Caco-2 (cell line): ENCODE data around the gene PROM2. TPM values are rescaled to one million over a fixed set of nuclear protein-coding genes. Genes with fewer than 3 reads are reported as not detected.

Experiments
- BruUV-seq: library from RNA; stranded (reverse); fragments of 400-500 nt; replicated peaks from 2 replicates; lab custom pipeline; 2021; lab: Mats Ljungman, UMichigan
- CTCF ChIA-PET: fragments of 300-600 bp; sonication (Branson Sonifier 250); formaldehyde crosslinking; loops from one replicate; lab custom pipeline; 2022; ENCODE audit warnings: antibody characterized with exemption; lab: Charles Lee
- POLR2A ChIA-PET: fragments of 300-600 bp; sonication (Branson Sonifier 250); formaldehyde crosslinking; loops from one replicate; lab custom pipeline; 2022; ENCODE audit warnings: antibody characterized with exemption; lab: Charles Lee
- DNase-seq, 2 experiments: peaks; one replicate each; pipeline versions ENCODE4 v3.0.0 to v3.0.0-alpha.2; 2020 to 2022
- H3K27me3 ChIP-seq: replicated peaks from 2 replicates; pipeline ENCODE4 v1.6.0; 2011; ENCODE audit warnings: low read length; ENCODE audit not compliant: control insufficient read depth, insufficient read depth
- H3K36me3 ChIP-seq: 2 replicates; pipeline ENCODE4 v1.5.1; 2011; ENCODE audit warnings: low read length; ENCODE audit not compliant: control insufficient read depth, insufficient read depth
- H3K4me1 ChIP-seq: fragments of 250-450 bp; sonication (Bioruptor Pico); 2 replicates; pipeline ENCODE4 v1.5.1; 2020; ENCODE audit warnings: mild to moderate bottlenecking
- H3K4me3 ChIP-seq: 2 replicates; pipeline ENCODE4 v1.5.1; 2011; ENCODE audit warnings: low read depth, mild to moderate bottlenecking, control low read depth, low read length
- H3K9me3 ChIP-seq: fragments of 250-450 bp; sonication (Bioruptor Pico); 2 replicates; pipeline ENCODE4 v1.5.1; 2020; ENCODE audit warnings: mild to moderate bottlenecking, moderate library complexity
- H3K27ac Mint-ChIP-seq: one replicate; pipeline ENCODE4 v1.8.0; 2022; ENCODE audit warnings: mixed read lengths; ENCODE audit not compliant: unreplicated experiment
- H3K27me3 Mint-ChIP-seq: one replicate; pipeline ENCODE4 v1.8.0; 2022; ENCODE audit warnings: mixed read lengths; ENCODE audit not compliant: insufficient read depth, unreplicated experiment
- H3K36me3 Mint-ChIP-seq: one replicate; pipeline ENCODE4 v1.8.0; 2022; ENCODE audit warnings: mild to moderate bottlenecking, mixed read lengths; ENCODE audit not compliant: insufficient read depth, unreplicated experiment
- H3K4me1 Mint-ChIP-seq: one replicate; pipeline ENCODE4 v1.8.0; 2022; ENCODE audit warnings: low read depth, mixed read lengths; ENCODE audit not compliant: unreplicated experiment
- H3K4me3 Mint-ChIP-seq: one replicate; pipeline ENCODE4 v1.8.0; 2022; ENCODE audit warnings: mild to moderate bottlenecking, moderate library complexity, mixed read lengths; ENCODE audit not compliant: unreplicated experiment
- H3K9me3 Mint-ChIP-seq: one replicate; pipeline ENCODE4 v1.8.0; 2022; ENCODE audit warnings: mixed read lengths; ENCODE audit not compliant: unreplicated experiment
- CTCF ChIP-seq, 2 experiments: fragments of 200-600 bp in 1 of 2; IDR thresholded peaks; 1 replicate in 1 of 2; 2 replicates in 1 of 2; pipeline versions ENCODE4 v1.5.1 to v1.8.0; 2011 to 2022; ENCODE audit warnings: antibody characterized with exemption in 1 of 2, control low read depth in 1 of 2, inconsistent platforms in 1 of 2, low read depth in 1 of 2, low read length in 1 of 2, mild to moderate bottlenecking in 1 of 2, moderate library complexity in 1 of 2; ENCODE audit not compliant: insufficient read depth in 1 of 2, severe bottlenecking in 1 of 2, unreplicated experiment in 1 of 2
- intact Hi-C: fragments of 100-400 bp; cut with micrococcal nuclease; formaldehyde crosslinking; loops from one replicate; pipeline ENCODE4 v1.10.0; 2022; ENCODE audit not compliant: unreplicated experiment
- total RNA-seq: library from RNA; stranded (reverse); gene quantifications from 2 replicates; pipeline ENCODE4 v1.2.3, GENCODE V29; 2022

PROM2 gene
- total RNA-seq, 1 experiment from 2014 or later = 0.82 TPM

GRCh38 chr2:95318431-95319220 is 44.4 kb downstream of the PROM2 start:
- no peak for TF ChIP-seq CTCF (IDR thresholded peaks at IDR 0.05; ENCODE audit: insufficient read depth in 1 of 2, low read depth in 1 of 2, low read length in 1 of 2, severe bottlenecking in 1 of 2, unreplicated experiment in 1 of 2)
- no peaks in the 10 kb centered on the region for H3K9me3 ChIP-seq
- intact Hi-C loops = loop anchor here (5.0 kb wide), 1 partner anchor 296 kb away; no protein-coding TSS in a partner anchor
- Mint-ChIP-seq H3K9me3 (no peaks in the 10 kb centered on the region), H3K27ac (no peak overlapping the region), H3K36me3 (no peaks in the 10 kb centered on the region), H3K27me3 (peaks cover 4% of the 10 kb centered on the region), H3K4me3 (no peak overlapping the region), H3K4me1 (no peaks in the 10 kb centered on the region)
- no peaks in the 10 kb centered on the region for H3K4me1 ChIP-seq
- no peak for DNase-seq
- BruUV-seq = no TSS peak
- no peaks in the 10 kb centered on the region for H3K27me3 ChIP-seq
- H3K36me3 ChIP-seq = no peaks in the 10 kb centered on the region
- ChIA-PET POLR2A (no interaction called here), CTCF (no interaction called here)
- no peak overlapping the region for H3K4me3 ChIP-seq

GRCh38 chr2:95319481-95320343 is 45.5 kb downstream of the PROM2 start:
- CTCF ChIA-PET = no interaction called here
- no peaks in the 10 kb centered on the region for H3K4me1 Mint-ChIP-seq
- Histone ChIP-seq H3K9me3 (no peaks in the 10 kb centered on the region), H3K27me3 (no peaks in the 10 kb centered on the region), H3K4me3 (no peak overlapping the region), H3K4me1 (no peaks in the 10 kb centered on the region), H3K36me3 (no peaks in the 10 kb centered on the region)
- no TSS peak for BruUV-seq
- H3K27ac Mint-ChIP-seq = no peak overlapping the region
- no peaks in the 10 kb centered on the region for H3K36me3 Mint-ChIP-seq
- intact Hi-C loops = loop anchor here (5.0 kb wide), 1 partner anchor 297 kb away; no protein-coding TSS in a partner anchor
- POLR2A ChIA-PET = no interaction called here
- no peak overlapping the region for H3K4me3 Mint-ChIP-seq
- no peak for TF ChIP-seq CTCF (IDR thresholded peaks at IDR 0.05; ENCODE audit: insufficient read depth in 1 of 2, low read depth in 1 of 2, low read length in 1 of 2, severe bottlenecking in 1 of 2, unreplicated experiment in 1 of 2)
- no peaks in the 10 kb centered on the region for H3K9me3 Mint-ChIP-seq
- no peak for DNase-seq
- peaks cover 4% of the 10 kb centered on the region for H3K27me3 Mint-ChIP-seq

GRCh38 chr2:95320344-95320712 is 46.1 kb downstream of the PROM2 start:
- TF ChIP-seq CTCF (IDR thresholded peaks at IDR 0.05; ENCODE audit: insufficient read depth in 1 of 2, low read depth in 1 of 2, low read length in 1 of 2, severe bottlenecking in 1 of 2, unreplicated experiment in 1 of 2) = no peak
- BruUV-seq = no TSS peak
- H3K9me3 ChIP-seq = no peaks in the 10 kb centered on the region
- intact Hi-C loops = no loop called here
- POLR2A ChIA-PET = no interaction called here
- DNase-seq = no peak
- Mint-ChIP-seq H3K4me3 (no peak overlapping the region), H3K36me3 (no peaks in the 10 kb centered on the region), H3K4me1 (no peaks in the 10 kb centered on the region), H3K27me3 (peaks cover 4% of the 10 kb centered on the region), H3K9me3 (peaks cover 3% of the 10 kb centered on the region), H3K27ac (no peak overlapping the region)
- H3K27me3 ChIP-seq = no peaks in the 10 kb centered on the region
- H3K4me1 ChIP-seq = no peaks in the 10 kb centered on the region
- no peak overlapping the region for H3K4me3 ChIP-seq
- no peaks in the 10 kb centered on the region for H3K36me3 ChIP-seq
- CTCF ChIA-PET = no interaction called here
